ENCODE measurements around the gene FIBCD1. TPM values are rescaled to one million over a fixed set of nuclear protein-coding genes. Genes with fewer than 3 reads are reported as not detected.

The FIBCD1 gene, protein sequence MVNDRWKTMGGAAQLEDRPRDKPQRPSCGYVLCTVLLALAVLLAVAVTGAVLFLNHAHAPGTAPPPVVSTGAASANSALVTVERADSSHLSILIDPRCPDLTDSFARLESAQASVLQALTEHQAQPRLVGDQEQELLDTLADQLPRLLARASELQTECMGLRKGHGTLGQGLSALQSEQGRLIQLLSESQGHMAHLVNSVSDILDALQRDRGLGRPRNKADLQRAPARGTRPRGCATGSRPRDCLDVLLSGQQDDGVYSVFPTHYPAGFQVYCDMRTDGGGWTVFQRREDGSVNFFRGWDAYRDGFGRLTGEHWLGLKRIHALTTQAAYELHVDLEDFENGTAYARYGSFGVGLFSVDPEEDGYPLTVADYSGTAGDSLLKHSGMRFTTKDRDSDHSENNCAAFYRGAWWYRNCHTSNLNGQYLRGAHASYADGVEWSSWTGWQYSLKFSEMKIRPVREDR
- total RNA-seq (not detected), polyA plus RNA-seq (not detected)

DNA sequence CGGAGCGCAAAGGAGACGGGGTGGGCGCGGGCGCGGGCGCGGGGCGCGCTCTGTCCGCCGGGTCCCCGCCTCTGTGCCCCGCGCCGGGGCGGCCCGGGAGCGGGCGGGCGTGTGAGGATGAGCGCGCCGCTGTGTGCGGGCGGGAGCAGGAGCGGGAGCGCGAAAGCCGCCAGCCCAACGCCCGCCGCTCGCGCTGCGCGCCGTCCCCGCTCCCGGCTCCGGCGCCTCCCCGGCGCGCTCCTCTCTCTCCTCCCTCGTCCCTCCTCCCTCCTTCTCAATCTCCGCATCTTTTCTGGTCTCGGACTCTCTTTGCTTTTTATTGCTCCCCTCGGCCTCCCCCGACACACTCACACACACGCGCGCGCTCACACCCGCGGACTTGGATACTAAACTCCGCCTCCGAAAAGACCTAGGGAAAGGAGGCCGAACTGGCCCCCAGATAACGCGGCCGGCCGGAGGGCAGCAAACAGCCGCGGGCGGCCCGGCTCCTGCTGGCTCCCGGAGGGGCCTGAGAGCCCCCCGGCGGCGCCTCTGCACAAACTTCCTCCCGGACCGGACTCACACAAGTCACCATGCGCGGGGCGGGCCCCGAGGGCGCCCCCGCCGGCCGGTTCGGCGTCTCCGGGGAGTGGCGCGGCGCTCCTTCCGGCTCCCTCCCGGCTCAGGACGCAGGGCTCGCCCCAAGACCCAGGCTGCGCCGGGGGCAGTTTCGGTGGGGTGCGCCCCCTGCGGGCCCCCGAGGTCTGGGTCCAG, at the start of gene FIBCD1:
Gene FIBCD1, minus strand, starts transcription at position 596 of the 753 bp plus-strand sequence. CDS start 640 bp downstream, outside the sequence.
- no peak within 1 kb of the TSS for H3K4me3 ChIP-seq (ENCODE audit: low read length)
- H3K4me1 ChIP-seq (ENCODE audit: insufficient read depth, low read length), result peaks cover 6% of the 10 kb centered on the region
- DNase-seq, result no peak
- H3K27me3 ChIP-seq (ENCODE audit: insufficient read depth, low read length, poor library complexity, severe bottlenecking), result peaks cover 73% of the 10 kb centered on the region
- Mint-ChIP-seq H3K36me3 (no peaks in the 10 kb centered on the region), H3K4me1 (peaks cover 8 to 21% (median 9%) of the 10 kb centered on the region in 3 donors), H3K9me3 (no peaks in the 10 kb centered on the region), H3K27ac (no peak within 1 kb of the TSS), H3K4me3 (peak within 1 kb of the TSS in 2 of 7 donors; percentile 34 to 80), H3K27me3 (peaks cover 28 to 66% of the 10 kb centered on the region in 2 donors)
- POLR2A ChIA-PET, result no interaction called here
- no peaks in the 10 kb centered on the region for H3K9me3 ChIP-seq (ENCODE audit: low read length)
- H3K36me3 ChIP-seq (ENCODE audit: insufficient read depth, low read length), result no peaks in the 10 kb centered on the region
- CTCF ChIA-PET, result no interaction called here
- no peak within 1 kb of the TSS for H3K27ac ChIP-seq (ENCODE audit: low read depth, low read length)

DNA sequence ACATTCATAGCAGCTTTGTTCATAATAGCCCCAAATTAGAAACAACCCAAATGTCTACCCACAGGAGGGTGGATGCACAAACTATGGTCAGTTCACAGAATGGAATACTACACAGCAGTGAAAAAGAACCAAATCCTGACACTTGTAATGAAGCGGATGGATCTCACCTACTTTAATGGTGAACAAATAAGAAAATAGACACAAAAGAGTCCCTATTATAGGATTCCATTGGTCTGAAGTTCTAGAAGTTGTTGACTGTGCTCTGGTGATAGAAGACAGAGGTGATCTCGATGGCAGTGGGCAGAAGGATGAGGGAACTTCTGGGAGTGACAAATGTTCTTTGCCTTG, 49.3 kb upstream of the FIBCD1 start:
- Histone ChIP-seq H3K36me3 (ENCODE audit: insufficient read depth, low read length) (no peaks in the 10 kb centered on the region), H3K9me3 (ENCODE audit: low read length) (no peaks in the 10 kb centered on the region), H3K4me3 (ENCODE audit: low read length) (no peak overlapping the region), H3K27ac (ENCODE audit: low read depth, low read length) (no peak overlapping the region), H3K27me3 (ENCODE audit: insufficient read depth, low read length, poor library complexity, severe bottlenecking) (peaks cover 40% of the 10 kb centered on the region), H3K4me1 (ENCODE audit: insufficient read depth, low read length) (no peaks in the 10 kb centered on the region)
- POLR2A ChIA-PET, result no interaction called here
- peaks cover 3 to 7% of the 10 kb centered on the region in 2 donors for H3K27me3 Mint-ChIP-seq
- CTCF ChIA-PET, result no interaction called here
- no peaks in the 10 kb centered on the region for H3K9me3 Mint-ChIP-seq
- H3K27ac Mint-ChIP-seq, result no peak overlapping the region
- no peaks in the 10 kb centered on the region for H3K36me3 Mint-ChIP-seq
- H3K4me1 Mint-ChIP-seq, result no peaks in the 10 kb centered on the region
- no peak for DNase-seq
- H3K4me3 Mint-ChIP-seq, result no peak overlapping the region

DNA sequence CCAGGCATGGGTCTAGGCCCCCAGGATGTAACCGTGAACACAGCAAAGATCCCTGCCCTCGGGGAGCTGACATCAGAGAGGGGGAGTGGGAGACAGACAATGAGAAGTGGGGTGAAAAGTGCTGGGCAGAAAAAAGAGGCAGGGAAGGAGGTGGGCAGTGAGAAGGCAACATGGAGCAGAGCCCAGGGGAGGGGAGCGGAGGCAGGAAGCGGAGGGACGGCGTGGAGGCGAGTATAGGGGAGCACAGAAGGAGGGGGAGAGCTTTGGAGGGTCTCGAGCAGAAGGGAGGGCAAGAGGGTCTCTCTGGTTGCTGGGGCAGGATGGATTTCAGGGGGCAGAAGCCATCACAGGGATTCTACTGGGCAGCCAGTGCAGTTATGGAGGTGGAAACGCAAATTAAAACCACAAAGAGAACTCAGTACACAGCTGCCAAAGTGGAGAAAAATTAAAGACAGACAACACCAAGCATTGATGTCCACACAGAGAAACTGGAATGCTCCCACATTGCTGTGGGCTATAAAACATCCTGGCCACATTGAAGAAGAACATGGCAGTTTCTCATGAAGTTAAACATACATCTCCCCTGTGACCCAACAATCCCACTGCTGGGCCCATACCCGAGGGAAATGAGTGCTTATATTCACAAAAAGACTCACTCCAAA, 48.8 kb upstream of the FIBCD1 start:
- no peaks in the 10 kb centered on the region for H3K36me3 ChIP-seq (ENCODE audit: insufficient read depth, low read length)
- H3K27ac ChIP-seq (ENCODE audit: low read depth, low read length), result no peak overlapping the region
- H3K4me1 Mint-ChIP-seq, result no peaks in the 10 kb centered on the region
- H3K27ac Mint-ChIP-seq, result no peak overlapping the region
- H3K4me3 ChIP-seq (ENCODE audit: low read length), result no peak overlapping the region
- H3K4me1 ChIP-seq (ENCODE audit: insufficient read depth, low read length), result no peaks in the 10 kb centered on the region
- no peaks in the 10 kb centered on the region for H3K9me3 Mint-ChIP-seq
- CTCF ChIA-PET, result no interaction called here
- H3K27me3 ChIP-seq (ENCODE audit: insufficient read depth, low read length, poor library complexity, severe bottlenecking), result peaks cover 40% of the 10 kb centered on the region
- no peak overlapping the region for H3K4me3 Mint-ChIP-seq
- H3K9me3 ChIP-seq (ENCODE audit: low read length), result no peaks in the 10 kb centered on the region
- POLR2A ChIA-PET, result no interaction called here
- DNase-seq, result no peak
- no peaks in the 10 kb centered on the region for H3K36me3 Mint-ChIP-seq
- peaks cover 3 to 5% of the 10 kb centered on the region in 2 donors for H3K27me3 Mint-ChIP-seq

DNA sequence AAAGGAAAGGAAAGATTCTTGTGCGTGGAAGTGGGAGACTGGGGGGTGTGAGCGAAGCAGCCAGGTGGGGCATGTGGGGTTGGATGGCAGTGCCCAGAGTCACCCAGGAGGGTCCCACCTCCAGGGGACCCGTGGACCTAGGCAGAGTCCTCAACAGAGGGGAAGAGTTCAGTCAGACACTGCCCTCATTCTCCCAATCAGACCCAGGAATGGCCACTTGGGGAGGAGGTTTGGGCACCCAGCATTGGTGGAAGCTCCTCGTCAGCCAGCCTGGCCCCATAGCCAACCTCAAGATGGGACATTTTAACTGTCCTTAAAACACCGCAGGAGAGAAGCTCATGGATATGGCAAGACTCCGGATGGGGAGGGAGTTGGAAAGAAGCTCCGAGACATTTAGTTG, 48.0 kb upstream of the FIBCD1 start:
- Mint-ChIP-seq H3K36me3 (no peaks in the 10 kb centered on the region), H3K4me1 (no peaks in the 10 kb centered on the region), H3K27me3 (peaks cover 2 to 5% of the 10 kb centered on the region in 2 donors), H3K9me3 (no peaks in the 10 kb centered on the region), H3K27ac (no peak overlapping the region), H3K4me3 (no peak overlapping the region)
- no peak overlapping the region for H3K4me3 ChIP-seq (ENCODE audit: low read length)
- H3K9me3 ChIP-seq (ENCODE audit: low read length), result no peaks in the 10 kb centered on the region
- POLR2A ChIA-PET, result no interaction called here
- peaks cover 39% of the 10 kb centered on the region for H3K27me3 ChIP-seq (ENCODE audit: insufficient read depth, low read length, poor library complexity, severe bottlenecking)
- H3K4me1 ChIP-seq (ENCODE audit: insufficient read depth, low read length), result no peaks in the 10 kb centered on the region
- CTCF ChIA-PET, result no interaction called here
- H3K27ac ChIP-seq (ENCODE audit: low read depth, low read length), result no peak overlapping the region
- no peaks in the 10 kb centered on the region for H3K36me3 ChIP-seq (ENCODE audit: insufficient read depth, low read length)
- no peak for DNase-seq

GRCh38 chr9:130986356-130986965, 47.4 kb upstream of the FIBCD1 start:
- H3K27ac ChIP-seq (ENCODE audit: low read depth, low read length), result no peak overlapping the region
- Mint-ChIP-seq H3K27ac (no peak overlapping the region), H3K9me3 (no peaks in the 10 kb centered on the region), H3K4me3 (no peak overlapping the region), H3K27me3 (peaks cover 5% of the 10 kb centered on the region in 2 donors), H3K4me1 (no peaks in the 10 kb centered on the region), H3K36me3 (no peaks in the 10 kb centered on the region)
- no peak for DNase-seq
- H3K9me3 ChIP-seq (ENCODE audit: low read length), result no peaks in the 10 kb centered on the region
- H3K27me3 ChIP-seq (ENCODE audit: insufficient read depth, low read length, poor library complexity, severe bottlenecking), result peaks cover 45% of the 10 kb centered on the region
- no peaks in the 10 kb centered on the region for H3K4me1 ChIP-seq (ENCODE audit: insufficient read depth, low read length)
- POLR2A ChIA-PET, result no interaction called here
- CTCF ChIA-PET, result no interaction called here
- H3K36me3 ChIP-seq (ENCODE audit: insufficient read depth, low read length), result no peaks in the 10 kb centered on the region
- H3K4me3 ChIP-seq (ENCODE audit: low read length), result no peak overlapping the region

DNA sequence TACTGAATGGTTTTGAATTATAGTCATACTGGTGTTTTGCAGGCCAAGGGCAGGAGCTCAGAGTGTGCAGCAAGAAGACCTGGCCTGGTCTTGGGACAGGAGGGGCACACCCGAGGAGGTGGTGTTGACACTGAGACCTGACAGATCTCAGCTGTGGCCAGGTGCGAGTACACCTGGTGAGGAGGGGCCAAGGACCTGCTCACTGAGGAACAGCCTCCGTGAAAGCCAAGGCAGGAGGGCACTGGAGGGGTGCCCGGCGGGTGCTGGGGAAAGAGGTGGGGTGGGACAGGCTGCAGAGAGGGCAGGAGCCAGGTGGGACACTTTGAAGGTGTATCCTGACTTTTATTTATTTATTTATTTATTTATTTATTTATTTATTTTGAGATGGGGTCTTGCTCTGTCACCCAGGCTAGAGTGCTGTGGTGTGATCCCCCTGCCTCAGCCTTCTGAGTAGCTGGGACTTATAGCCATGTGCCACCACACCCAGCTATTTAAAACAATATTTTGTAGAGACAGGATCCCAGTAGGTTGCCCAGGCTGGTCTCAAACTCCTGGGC, 46.6 kb upstream of the FIBCD1 start:
- POLR2A ChIA-PET, result no interaction called here
- no peak for DNase-seq
- no peaks in the 10 kb centered on the region for H3K9me3 ChIP-seq (ENCODE audit: low read length)
- H3K4me1 ChIP-seq (ENCODE audit: insufficient read depth, low read length), result no peaks in the 10 kb centered on the region
- H3K9me3 Mint-ChIP-seq, result no peaks in the 10 kb centered on the region
- H3K36me3 ChIP-seq (ENCODE audit: insufficient read depth, low read length), result no peaks in the 10 kb centered on the region
- H3K27ac Mint-ChIP-seq, result no peak overlapping the region
- no peak overlapping the region for H3K4me3 ChIP-seq (ENCODE audit: low read length)
- H3K4me1 Mint-ChIP-seq, result no peaks in the 10 kb centered on the region
- no peak overlapping the region for H3K27ac ChIP-seq (ENCODE audit: low read depth, low read length)
- H3K27me3 ChIP-seq (ENCODE audit: insufficient read depth, low read length, poor library complexity, severe bottlenecking), result peaks cover 46% of the 10 kb centered on the region
- no peak overlapping the region for H3K4me3 Mint-ChIP-seq
- CTCF ChIA-PET, result no interaction called here
- peaks cover 5% of the 10 kb centered on the region in 2 donors for H3K27me3 Mint-ChIP-seq
- no peaks in the 10 kb centered on the region for H3K36me3 Mint-ChIP-seq

DNA sequence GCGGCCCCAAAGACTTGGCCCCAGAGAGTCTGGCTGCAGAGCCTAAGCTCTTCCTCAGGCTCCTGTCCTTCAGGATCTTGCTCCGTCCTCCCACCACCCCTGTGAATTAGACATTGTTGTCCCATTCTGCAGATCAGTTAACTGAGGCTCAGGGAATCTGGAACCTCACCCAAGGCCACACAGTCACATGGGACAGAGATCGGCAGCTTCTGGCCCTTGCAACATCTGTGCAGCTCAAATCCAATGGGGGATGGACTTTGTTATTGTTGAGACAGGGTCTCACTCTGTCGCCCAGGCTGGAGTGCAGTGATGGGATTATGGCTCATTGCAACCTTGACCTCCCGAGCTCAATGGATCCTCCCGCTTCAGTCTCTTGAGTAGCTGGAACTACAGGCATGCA, 46.0 kb upstream of the FIBCD1 start:
- Mint-ChIP-seq H3K27ac (no peak overlapping the region), H3K4me1 (no peaks in the 10 kb centered on the region), H3K9me3 (peaks cover 0 to 2% (median 0%) of the 10 kb centered on the region in 5 donors), H3K27me3 (peaks cover 5 to 10% of the 10 kb centered on the region in 2 donors), H3K4me3 (no peak overlapping the region), H3K36me3 (no peaks in the 10 kb centered on the region)
- H3K4me1 ChIP-seq (ENCODE audit: insufficient read depth, low read length), result no peaks in the 10 kb centered on the region
- H3K36me3 ChIP-seq (ENCODE audit: insufficient read depth, low read length), result no peaks in the 10 kb centered on the region
- no peak overlapping the region for H3K4me3 ChIP-seq (ENCODE audit: low read length)
- ChIA-PET POLR2A (no interaction called here), CTCF (no interaction called here)
- H3K27ac ChIP-seq (ENCODE audit: low read depth, low read length), result no peak overlapping the region
- no peak for DNase-seq
- H3K27me3 ChIP-seq (ENCODE audit: insufficient read depth, low read length, poor library complexity, severe bottlenecking), result peaks cover 43% of the 10 kb centered on the region
- H3K9me3 ChIP-seq (ENCODE audit: low read length), result no peaks in the 10 kb centered on the region
